HepG2 (cell line): ENCODE results near the gene PALM. TPM values are rescaled to one million over a fixed set of nuclear protein-coding genes. Genes with fewer than 3 reads are reported as not detected.

Experiments used
- IKZF4 ChIP-seq: sonication (generic); formaldehyde crosslinking; IDR thresholded peaks from 2 replicates; pipeline ENCODE4 v1.5.1; 2020; ENCODE audit warnings: borderline replicate concordance, mild to moderate bottlenecking, low read depth, missing genetic modification reagents; ENCODE audit errors: not compliant biosample characterization
- POGZ ChIP-seq: sonication (generic); formaldehyde crosslinking; IDR thresholded peaks from 2 replicates; pipeline ENCODE4 v1.4.0; 2020; ENCODE audit warnings: mild to moderate bottlenecking, missing genetic modification reagents
- SNAI1 ChIP-seq: sonication (generic); formaldehyde crosslinking; IDR thresholded peaks from 2 replicates; pipeline ENCODE4 v1.5.0; 2020; ENCODE audit warnings: mild to moderate bottlenecking, missing genetic modification reagents, borderline replicate concordance
- ZBTB8A ChIP-seq: sonication (generic); formaldehyde crosslinking; IDR thresholded peaks from 2 replicates; pipeline ENCODE4 v1.4.0; 2020; ENCODE audit warnings: mild to moderate bottlenecking, low read depth, missing genetic modification reagents, borderline replicate concordance
- ZNF343 ChIP-seq: sonication (generic); formaldehyde crosslinking; IDR thresholded peaks from 2 replicates; pipeline ENCODE4 v1.4.0; 2020; ENCODE audit warnings: mild to moderate bottlenecking, missing genetic modification reagents
- polyA plus RNA-seq, 8 experiments: library from polyadenylated mRNA; depleted of rRNA in 3 of 8; stranded (reverse) in 7 of 8; unstranded in 1 of 8; fragments of >200 nt; fragmentation: Illumina TruSeq in 4 of 8; extraction: Trizol in 4 of 8; gene quantifications; 2 replicates each; pipeline versions ENCODE4 v1.2.1 to v1.2.3, GENCODE V29; 2011 to 2016; ENCODE audit warnings: low read depth in 4 of 8, missing spikeins in 1 of 8, mixed read lengths in 1 of 8; ENCODE audit not compliant: insufficient read depth in 1 of 8
- total RNA-seq, 5 experiments: library from RNA; depleted of rRNA; stranded (reverse); fragments of >200 nt; fragmentation: Illumina TruSeq; extraction: Trizol; gene quantifications; 2 replicates each; pipeline ENCODE4 v1.2.3, GENCODE V29; 2016; ENCODE audit warnings: low read depth in 1 of 5
- TF ChIP-seq, protein P1 (sequence below): sonication (generic); formaldehyde crosslinking; IDR thresholded peaks from 2 replicates; pipeline ENCODE4 v1.4.0; 2020; ENCODE audit warnings: missing genetic modification reagents, mild to moderate bottlenecking, borderline replicate concordance
- TF ChIP-seq, protein P2 (sequence below): sonication (generic); formaldehyde crosslinking; IDR thresholded peaks from 2 replicates; pipeline ENCODE4 v1.5.0; 2020; ENCODE audit warnings: mild to moderate bottlenecking, missing genetic modification reagents, borderline replicate concordance
- TF ChIP-seq, protein P3 (sequence below): IDR thresholded peaks from 2 replicates; pipeline ENCODE4 v1.6.1; 2012; ENCODE audit warnings: low read length, improper control_type of control experiment
- TF ChIP-seq, protein P4 (sequence below): IDR thresholded peaks from 2 replicates; pipeline ENCODE4 v1.6.1; 2016; ENCODE audit warnings: low read depth, borderline replicate concordance

The PALM gene
- total and polyA plus RNA-seq, 2 of the 13 experiments (the other 11 are each of a cell fraction or from before 2014, with no cell fraction given), result 4.0 to 9.7 TPM

DNA sequence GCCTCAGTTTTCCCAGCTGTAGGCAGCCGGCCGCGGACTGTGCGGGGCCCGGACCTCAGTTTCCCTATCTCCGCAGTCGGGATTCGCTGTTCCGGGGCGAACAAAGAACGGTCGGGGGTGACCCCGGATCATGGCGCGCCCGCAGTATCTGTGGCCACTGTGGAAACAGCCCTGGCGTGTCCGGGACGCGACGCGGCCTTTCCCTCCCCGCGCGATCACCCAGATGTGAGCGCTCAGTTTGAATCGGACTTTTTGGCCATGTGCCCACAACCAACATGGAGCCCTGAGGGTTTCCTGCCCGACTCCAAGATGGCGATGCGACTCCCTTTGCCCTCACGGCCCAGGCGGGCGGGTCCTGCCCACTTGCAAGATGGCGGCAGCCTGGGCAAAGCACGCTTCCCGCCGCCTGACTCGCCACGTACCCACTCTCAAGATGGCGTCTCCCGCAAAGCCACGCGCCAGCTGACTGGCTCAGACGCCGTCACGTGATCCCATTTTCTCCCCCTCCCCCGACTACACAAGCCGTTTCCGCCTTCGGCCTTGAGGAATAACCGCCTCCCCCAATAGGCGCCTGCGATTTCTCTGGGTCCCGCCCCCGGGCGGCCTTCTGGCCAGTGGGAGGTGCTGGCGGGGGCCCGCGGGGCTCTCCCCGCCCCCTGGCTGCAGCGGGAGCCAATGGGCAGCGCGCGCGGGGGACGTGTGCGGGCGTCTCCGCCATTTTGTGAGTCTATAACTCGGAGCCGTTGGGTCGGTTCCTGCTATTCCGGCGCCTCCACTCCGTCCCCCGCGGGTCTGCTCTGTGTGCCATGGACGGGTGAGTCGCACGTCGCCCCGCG is 88.2 kb downstream of the PALM start, which contains the start of gene PTBP1 (continued):
- TF ChIP-seq, protein P1, sequence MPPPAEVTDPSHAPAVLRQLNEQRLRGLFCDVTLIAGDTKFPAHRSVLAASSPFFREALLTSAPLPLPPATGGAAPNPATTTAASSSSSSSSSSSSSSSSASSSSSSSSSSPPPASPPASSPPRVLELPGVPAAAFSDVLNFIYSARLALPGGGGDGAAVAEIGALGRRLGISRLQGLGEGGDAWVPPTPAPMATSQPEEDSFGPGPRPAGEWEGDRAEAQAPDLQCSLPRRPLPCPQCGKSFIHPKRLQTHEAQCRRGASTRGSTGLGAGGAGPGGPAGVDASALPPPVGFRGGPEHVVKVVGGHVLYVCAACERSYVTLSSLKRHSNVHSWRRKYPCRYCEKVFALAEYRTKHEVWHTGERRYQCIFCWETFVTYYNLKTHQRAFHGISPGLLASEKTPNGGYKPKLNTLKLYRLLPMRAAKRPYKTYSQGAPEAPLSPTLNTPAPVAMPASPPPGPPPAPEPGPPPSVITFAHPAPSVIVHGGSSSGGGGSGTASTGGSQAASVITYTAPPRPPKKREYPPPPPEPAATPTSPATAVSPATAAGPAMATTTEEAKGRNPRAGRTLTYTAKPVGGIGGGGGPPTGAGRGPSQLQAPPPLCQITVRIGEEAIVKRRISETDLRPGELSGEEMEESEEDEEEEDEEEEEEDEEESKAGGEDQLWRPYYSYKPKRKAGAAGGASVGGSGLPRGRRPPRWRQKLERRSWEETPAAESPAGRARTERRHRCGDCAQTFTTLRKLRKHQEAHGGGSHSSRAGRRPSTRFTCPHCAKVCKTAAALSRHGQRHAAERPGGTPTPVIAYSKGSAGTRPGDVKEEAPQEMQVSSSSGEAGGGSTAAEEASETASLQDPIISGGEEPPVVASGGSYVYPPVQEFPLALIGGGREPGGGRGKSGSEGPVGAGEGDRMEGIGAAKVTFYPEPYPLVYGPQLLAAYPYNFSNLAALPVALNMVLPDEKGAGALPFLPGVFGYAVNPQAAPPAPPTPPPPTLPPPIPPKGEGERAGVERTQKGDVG (CRISPR knock-in tag), result no peak
- TF ChIP-seq, protein P2, sequence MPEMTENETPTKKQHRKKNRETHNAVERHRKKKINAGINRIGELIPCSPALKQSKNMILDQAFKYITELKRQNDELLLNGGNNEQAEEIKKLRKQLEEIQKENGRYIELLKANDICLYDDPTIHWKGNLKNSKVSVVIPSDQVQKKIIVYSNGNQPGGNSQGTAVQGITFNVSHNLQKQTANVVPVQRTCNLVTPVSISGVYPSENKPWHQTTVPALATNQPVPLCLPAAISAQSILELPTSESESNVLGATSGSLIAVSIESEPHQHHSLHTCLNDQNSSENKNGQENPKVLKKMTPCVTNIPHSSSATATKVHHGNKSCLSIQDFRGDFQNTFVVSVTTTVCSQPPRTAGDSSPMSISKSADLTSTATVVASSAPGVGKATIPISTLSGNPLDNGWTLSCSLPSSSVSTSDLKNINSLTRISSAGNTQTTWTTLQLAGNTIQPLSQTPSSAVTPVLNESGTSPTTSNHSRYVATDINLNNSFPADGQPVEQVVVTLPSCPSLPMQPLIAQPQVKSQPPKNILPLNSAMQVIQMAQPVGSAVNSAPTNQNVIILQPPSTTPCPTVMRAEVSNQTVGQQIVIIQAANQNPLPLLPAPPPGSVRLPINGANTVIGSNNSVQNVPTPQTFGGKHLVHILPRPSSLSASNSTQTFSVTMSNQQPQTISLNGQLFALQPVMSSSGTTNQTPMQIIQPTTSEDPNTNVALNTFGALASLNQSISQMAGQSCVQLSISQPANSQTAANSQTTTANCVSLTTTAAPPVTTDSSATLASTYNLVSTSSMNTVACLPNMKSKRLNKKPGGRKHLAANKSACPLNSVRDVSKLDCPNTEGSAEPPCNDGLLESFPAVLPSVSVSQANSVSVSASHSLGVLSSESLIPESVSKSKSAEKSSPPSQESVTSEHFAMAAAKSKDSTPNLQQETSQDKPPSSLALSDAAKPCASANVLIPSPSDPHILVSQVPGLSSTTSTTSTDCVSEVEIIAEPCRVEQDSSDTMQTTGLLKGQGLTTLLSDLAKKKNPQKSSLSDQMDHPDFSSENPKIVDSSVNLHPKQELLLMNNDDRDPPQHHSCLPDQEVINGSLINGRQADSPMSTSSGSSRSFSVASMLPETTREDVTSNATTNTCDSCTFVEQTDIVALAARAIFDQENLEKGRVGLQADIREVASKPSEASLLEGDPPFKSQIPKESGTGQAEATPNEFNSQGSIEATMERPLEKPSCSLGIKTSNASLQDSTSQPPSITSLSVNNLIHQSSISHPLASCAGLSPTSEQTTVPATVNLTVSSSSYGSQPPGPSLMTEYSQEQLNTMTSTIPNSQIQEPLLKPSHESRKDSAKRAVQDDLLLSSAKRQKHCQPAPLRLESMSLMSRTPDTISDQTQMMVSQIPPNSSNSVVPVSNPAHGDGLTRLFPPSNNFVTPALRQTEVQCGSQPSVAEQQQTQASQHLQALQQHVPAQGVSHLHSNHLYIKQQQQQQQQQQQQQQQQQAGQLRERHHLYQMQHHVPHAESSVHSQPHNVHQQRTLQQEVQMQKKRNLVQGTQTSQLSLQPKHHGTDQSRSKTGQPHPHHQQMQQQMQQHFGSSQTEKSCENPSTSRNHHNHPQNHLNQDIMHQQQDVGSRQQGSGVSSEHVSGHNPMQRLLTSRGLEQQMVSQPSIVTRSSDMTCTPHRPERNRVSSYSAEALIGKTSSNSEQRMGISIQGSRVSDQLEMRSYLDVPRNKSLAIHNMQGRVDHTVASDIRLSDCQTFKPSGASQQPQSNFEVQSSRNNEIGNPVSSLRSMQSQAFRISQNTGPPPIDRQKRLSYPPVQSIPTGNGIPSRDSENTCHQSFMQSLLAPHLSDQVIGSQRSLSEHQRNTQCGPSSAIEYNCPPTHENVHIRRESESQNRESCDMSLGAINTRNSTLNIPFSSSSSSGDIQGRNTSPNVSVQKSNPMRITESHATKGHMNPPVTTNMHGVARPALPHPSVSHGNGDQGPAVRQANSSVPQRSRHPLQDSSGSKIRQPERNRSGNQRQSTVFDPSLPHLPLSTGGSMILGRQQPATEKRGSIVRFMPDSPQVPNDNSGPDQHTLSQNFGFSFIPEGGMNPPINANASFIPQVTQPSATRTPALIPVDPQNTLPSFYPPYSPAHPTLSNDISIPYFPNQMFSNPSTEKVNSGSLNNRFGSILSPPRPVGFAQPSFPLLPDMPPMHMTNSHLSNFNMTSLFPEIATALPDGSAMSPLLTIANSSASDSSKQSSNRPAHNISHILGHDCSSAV, result no peak
- TF ChIP-seq SNAI1 (0 out of 2 replicates have a peak, but pooled peaks have one; percentile 65), IKZF4 (peak; percentile 42), ZBTB8A (CRISPR knock-in tag) (no peak), ZNF343 (CRISPR knock-in tag) (no peak), POGZ (CRISPR knock-in tag) (peak; percentile 90)
- TF ChIP-seq, protein P3, sequence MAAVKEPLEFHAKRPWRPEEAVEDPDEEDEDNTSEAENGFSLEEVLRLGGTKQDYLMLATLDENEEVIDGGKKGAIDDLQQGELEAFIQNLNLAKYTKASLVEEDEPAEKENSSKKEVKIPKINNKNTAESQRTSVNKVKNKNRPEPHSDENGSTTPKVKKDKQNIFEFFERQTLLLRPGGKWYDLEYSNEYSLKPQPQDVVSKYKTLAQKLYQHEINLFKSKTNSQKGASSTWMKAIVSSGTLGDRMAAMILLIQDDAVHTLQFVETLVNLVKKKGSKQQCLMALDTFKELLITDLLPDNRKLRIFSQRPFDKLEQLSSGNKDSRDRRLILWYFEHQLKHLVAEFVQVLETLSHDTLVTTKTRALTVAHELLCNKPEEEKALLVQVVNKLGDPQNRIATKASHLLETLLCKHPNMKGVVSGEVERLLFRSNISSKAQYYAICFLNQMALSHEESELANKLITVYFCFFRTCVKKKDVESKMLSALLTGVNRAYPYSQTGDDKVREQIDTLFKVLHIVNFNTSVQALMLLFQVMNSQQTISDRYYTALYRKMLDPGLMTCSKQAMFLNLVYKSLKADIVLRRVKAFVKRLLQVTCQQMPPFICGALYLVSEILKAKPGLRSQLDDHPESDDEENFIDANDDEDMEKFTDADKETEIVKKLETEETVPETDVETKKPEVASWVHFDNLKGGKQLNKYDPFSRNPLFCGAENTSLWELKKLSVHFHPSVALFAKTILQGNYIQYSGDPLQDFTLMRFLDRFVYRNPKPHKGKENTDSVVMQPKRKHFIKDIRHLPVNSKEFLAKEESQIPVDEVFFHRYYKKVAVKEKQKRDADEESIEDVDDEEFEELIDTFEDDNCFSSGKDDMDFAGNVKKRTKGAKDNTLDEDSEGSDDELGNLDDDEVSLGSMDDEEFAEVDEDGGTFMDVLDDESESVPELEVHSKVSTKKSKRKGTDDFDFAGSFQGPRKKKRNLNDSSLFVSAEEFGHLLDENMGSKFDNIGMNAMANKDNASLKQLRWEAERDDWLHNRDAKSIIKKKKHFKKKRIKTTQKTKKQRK, result no peak; the same call in 1 of the 2 replicates
- TF ChIP-seq, protein P4, sequence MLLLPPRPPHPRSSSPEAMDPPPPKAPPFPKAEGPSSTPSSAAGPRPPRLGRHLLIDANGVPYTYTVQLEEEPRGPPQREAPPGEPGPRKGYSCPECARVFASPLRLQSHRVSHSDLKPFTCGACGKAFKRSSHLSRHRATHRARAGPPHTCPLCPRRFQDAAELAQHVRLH (CRISPR knock-in tag), result peak; percentile 92
